Neural cell (in vitro differentiated cells): Measurements from ENCODE around the gene MAN2B2. TPM values are rescaled to one million over a fixed set of nuclear protein-coding genes. Genes with fewer than 3 reads are reported as not detected.

Experiments used
- H2AFZ ChIP-seq: fragments of 200-600, 300-800 bp; sonication (generic), shearing (Covaris generic); 2 replicates; pipeline ENCODE4 v1.6.0; 2014; ENCODE audit warnings: low read depth, mild to moderate bottlenecking, antibody characterized with exemption, low read length, moderate library complexity
- H3F3A ChIP-seq: fragments of 200-600 bp; shearing (Covaris generic); 2 replicates; pipeline ENCODE4 v1.6.1; 2016; ENCODE audit warnings: mild to moderate bottlenecking, moderate library complexity, mixed read lengths, antibody characterized with exemption, low read length; ENCODE audit not compliant: insufficient read depth, poor library complexity, severe bottlenecking
- H3K27ac ChIP-seq: fragments of 200-600, 300-800 bp; sonication (generic), shearing (Covaris generic); 2 replicates; pipeline ENCODE4 v1.5.1; 2014; ENCODE audit warnings: mild to moderate bottlenecking, low read length, moderate library complexity
- H3K27me3 ChIP-seq: fragments of 300-800, 200-600 bp; sonication (generic), shearing (Covaris generic); 2 replicates; pipeline ENCODE4 v1.6.0; 2014; ENCODE audit warnings: mild to moderate bottlenecking, low read depth, low read length, moderate library complexity; ENCODE audit not compliant: insufficient read depth
- H3K36me3 ChIP-seq: fragments of 300-800, 200-600 bp; sonication (generic), shearing (Covaris generic); 2 replicates; pipeline ENCODE4 v1.5.1; 2014; ENCODE audit warnings: mild to moderate bottlenecking, antibody characterized with exemption, low read length, moderate library complexity; ENCODE audit not compliant: insufficient read depth
- H3K4me2 ChIP-seq: fragments of 300-800, 200-600 bp; sonication (generic), shearing (Covaris generic); 2 replicates; pipeline ENCODE4 v1.6.0; 2014; ENCODE audit warnings: mild to moderate bottlenecking, low read length
- H3K4me3 ChIP-seq: fragments of 300-800, 200-600 bp; sonication (generic), shearing (Covaris generic); 2 replicates; pipeline ENCODE4 v1.5.1; 2014; ENCODE audit warnings: mild to moderate bottlenecking, low read length, moderate library complexity
- H3K79me2 ChIP-seq: fragments of 200-600 bp; shearing (Covaris generic); replicated peaks from 2 replicates; pipeline ENCODE4 v1.6.0; 2014; ENCODE audit warnings: mild to moderate bottlenecking, low read length, moderate library complexity; ENCODE audit not compliant: insufficient read depth
- H3K9ac ChIP-seq: fragments of 300-800, 200-600 bp; sonication (generic), shearing (Covaris generic); 2 replicates; pipeline ENCODE4 v1.6.1; 2016; ENCODE audit warnings: mild to moderate bottlenecking, low read length, mixed read lengths
- H3K9me2 ChIP-seq: fragments of 200-600 bp; shearing (Covaris generic); 2 replicates; pipeline ENCODE4 v1.6.1; 2016; ENCODE audit warnings: mild to moderate bottlenecking, low read length, mixed read lengths; ENCODE audit not compliant: insufficient read depth
- H3K9me3 ChIP-seq: fragments of 200-600, 300-800 bp; sonication (generic), shearing (Covaris generic); 2 replicates; pipeline ENCODE4 v1.6.1; 2016; ENCODE audit warnings: mild to moderate bottlenecking, mixed run types, low read length, moderate library complexity, mixed read lengths
- H4K20me1 ChIP-seq: fragments of 200-600 bp; shearing (Covaris generic); 2 replicates; pipeline ENCODE4 v1.6.1; 2016; ENCODE audit warnings: mild to moderate bottlenecking, mixed run types; ENCODE audit not compliant: insufficient read depth
- EP300 ChIP-seq: fragments of 450-650 bp; conservative IDR thresholded peaks from 2 replicates; pipeline ENCODE4 v1.6.1; 2014; ENCODE audit warnings: antibody characterized with exemption, mild to moderate bottlenecking, moderate library complexity; ENCODE audit not compliant: poor library complexity, severe bottlenecking
- EZH2 ChIP-seq: fragments of 200-600, 300-800 bp; shearing (Covaris generic), sonication (generic); IDR thresholded peaks from 2 replicates; pipeline ENCODE4 v1.6.1; 2014; ENCODE audit warnings: antibody characterized with exemption, low read length, borderline replicate concordance, mild to moderate bottlenecking; ENCODE audit not compliant: insufficient read depth, poor library complexity, severe bottlenecking
- MXI1 ChIP-seq: fragments of 450-650 bp; conservative IDR thresholded peaks from 2 replicates; pipeline ENCODE4 v1.6.1; 2014; ENCODE audit warnings: antibody characterized with exemption, mild to moderate bottlenecking; ENCODE audit not compliant: poor library complexity, severe bottlenecking
- POLR2AphosphoS5 ChIP-seq: IDR thresholded peaks from 2 replicates; pipeline ENCODE4 v1.6.1; 2012
- RAD21 ChIP-seq: fragments of 450-650 bp; conservative IDR thresholded peaks from 2 replicates; pipeline ENCODE4 v1.6.1; 2014; ENCODE audit warnings: antibody characterized with exemption, mild to moderate bottlenecking, moderate library complexity
- SMC3 ChIP-seq: fragments of 450-650 bp; conservative IDR thresholded peaks from 2 replicates; pipeline ENCODE4 v1.6.1; 2014; ENCODE audit warnings: antibody characterized with exemption, mild to moderate bottlenecking, moderate library complexity; ENCODE audit not compliant: poor library complexity
- TAF1 ChIP-seq: IDR thresholded peaks from 2 replicates; pipeline ENCODE4 v1.6.1; 2012; ENCODE audit warnings: low read depth
- polyA plus RNA-seq: library from polyadenylated mRNA; depleted of rRNA; stranded (reverse); fragments of >200 nt; gene quantifications from 2 replicates; pipeline ENCODE4 v1.2.3, GENCODE V29; 2014
- TF ChIP-seq, protein P1 (sequence below): fragments of 450-650 bp; IDR thresholded peaks from 2 replicates; pipeline ENCODE4 v1.5.1; 2014; ENCODE audit warnings: antibody characterized with exemption, mild to moderate bottlenecking, moderate library complexity; ENCODE audit not compliant: poor library complexity, severe bottlenecking
- TF ChIP-seq, protein P2 (sequence below): IDR thresholded peaks from 2 replicates; pipeline ENCODE4 v1.6.1; 2012; ENCODE audit warnings: borderline replicate concordance

MAN2B2 gene
- polyA plus RNA-seq, 1 donor from 2014 or later, result 7.5 TPM

DNA sequence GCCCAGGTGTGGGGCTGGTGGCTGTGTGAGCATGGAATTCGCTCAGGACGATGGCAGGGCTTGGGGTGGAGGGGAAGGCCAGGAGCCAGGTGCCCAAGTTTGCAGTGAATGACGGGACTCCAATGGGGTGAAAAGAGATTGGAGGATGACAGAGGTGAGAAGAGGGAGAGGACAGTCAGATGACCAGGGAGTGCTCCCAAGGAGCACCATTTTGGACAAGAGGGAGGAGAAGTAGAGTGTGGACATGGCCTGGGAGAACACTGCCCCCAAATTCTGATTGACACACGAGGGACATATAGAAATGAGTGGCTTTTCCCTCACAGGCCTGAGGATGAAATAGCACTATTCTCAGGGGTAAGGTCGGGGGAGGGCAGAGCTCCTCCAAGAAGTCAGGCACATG lies 72.2 kb downstream of the MAN2B2 start:
- H3K9me2 ChIP-seq, result no peaks in the 10 kb centered on the region
- H3K27ac ChIP-seq, result no peak overlapping the region
- peaks cover 12% of the 10 kb centered on the region for H3K36me3 ChIP-seq
- H3F3A ChIP-seq, result no peaks in the 10 kb centered on the region
- no peak overlapping the region for H3K4me3 ChIP-seq
- no peaks in the 10 kb centered on the region for H3K27me3 ChIP-seq
- H3K4me2 ChIP-seq, result no peak overlapping the region
- H2AFZ ChIP-seq, result no peak overlapping the region
- no peaks in the 10 kb centered on the region for H3K9me3 ChIP-seq
- H3K9ac ChIP-seq, result no peak overlapping the region
- TF ChIP-seq SMC3 (no peak), TAF1 (no peak), POLR2AphosphoS5 (no peak), MXI1 (no peak), RAD21 (no peak), EP300 (no peak), EZH2 (no peak)
- TF ChIP-seq, protein P1, sequence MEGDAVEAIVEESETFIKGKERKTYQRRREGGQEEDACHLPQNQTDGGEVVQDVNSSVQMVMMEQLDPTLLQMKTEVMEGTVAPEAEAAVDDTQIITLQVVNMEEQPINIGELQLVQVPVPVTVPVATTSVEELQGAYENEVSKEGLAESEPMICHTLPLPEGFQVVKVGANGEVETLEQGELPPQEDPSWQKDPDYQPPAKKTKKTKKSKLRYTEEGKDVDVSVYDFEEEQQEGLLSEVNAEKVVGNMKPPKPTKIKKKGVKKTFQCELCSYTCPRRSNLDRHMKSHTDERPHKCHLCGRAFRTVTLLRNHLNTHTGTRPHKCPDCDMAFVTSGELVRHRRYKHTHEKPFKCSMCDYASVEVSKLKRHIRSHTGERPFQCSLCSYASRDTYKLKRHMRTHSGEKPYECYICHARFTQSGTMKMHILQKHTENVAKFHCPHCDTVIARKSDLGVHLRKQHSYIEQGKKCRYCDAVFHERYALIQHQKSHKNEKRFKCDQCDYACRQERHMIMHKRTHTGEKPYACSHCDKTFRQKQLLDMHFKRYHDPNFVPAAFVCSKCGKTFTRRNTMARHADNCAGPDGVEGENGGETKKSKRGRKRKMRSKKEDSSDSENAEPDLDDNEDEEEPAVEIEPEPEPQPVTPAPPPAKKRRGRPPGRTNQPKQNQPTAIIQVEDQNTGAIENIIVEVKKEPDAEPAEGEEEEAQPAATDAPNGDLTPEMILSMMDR, result no peak
- TF ChIP-seq, protein P2, sequence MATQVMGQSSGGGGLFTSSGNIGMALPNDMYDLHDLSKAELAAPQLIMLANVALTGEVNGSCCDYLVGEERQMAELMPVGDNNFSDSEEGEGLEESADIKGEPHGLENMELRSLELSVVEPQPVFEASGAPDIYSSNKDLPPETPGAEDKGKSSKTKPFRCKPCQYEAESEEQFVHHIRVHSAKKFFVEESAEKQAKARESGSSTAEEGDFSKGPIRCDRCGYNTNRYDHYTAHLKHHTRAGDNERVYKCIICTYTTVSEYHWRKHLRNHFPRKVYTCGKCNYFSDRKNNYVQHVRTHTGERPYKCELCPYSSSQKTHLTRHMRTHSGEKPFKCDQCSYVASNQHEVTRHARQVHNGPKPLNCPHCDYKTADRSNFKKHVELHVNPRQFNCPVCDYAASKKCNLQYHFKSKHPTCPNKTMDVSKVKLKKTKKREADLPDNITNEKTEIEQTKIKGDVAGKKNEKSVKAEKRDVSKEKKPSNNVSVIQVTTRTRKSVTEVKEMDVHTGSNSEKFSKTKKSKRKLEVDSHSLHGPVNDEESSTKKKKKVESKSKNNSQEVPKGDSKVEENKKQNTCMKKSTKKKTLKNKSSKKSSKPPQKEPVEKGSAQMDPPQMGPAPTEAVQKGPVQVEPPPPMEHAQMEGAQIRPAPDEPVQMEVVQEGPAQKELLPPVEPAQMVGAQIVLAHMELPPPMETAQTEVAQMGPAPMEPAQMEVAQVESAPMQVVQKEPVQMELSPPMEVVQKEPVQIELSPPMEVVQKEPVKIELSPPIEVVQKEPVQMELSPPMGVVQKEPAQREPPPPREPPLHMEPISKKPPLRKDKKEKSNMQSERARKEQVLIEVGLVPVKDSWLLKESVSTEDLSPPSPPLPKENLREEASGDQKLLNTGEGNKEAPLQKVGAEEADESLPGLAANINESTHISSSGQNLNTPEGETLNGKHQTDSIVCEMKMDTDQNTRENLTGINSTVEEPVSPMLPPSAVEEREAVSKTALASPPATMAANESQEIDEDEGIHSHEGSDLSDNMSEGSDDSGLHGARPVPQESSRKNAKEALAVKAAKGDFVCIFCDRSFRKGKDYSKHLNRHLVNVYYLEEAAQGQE, result no peak
- no peaks in the 10 kb centered on the region for H4K20me1 ChIP-seq
- peaks cover 25% of the 10 kb centered on the region for H3K79me2 ChIP-seq

DNA sequence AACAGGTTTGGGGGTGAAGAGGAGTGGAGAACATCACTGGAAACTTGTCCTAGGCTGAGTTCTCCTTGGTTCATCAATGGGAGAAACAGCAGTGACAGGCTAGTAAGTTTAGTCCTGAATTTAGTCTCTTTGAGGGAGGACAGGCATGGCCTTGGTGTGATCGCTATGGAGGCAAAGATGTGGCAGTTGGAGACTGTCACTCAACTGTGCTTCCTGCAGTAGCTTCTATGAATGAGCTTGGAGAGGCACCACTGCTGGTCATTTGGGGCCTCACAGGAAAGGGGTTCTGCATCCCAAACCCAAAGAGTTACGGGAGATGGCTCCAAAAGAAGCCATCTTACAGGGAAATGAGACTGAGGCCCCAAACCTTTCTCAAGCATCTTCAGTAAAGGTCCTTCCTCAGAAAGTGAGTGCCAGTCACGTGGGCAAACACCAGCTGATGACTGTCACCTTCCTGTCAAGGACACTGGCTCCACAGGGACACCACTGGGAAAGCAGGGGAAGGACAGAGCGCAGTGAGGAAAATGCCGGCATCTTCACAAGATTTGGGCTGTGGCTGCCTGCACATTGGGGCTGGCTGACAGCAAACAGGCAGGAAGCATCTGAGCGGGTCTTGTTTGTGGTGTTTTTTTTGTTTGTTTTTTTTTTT lies 72.7 kb downstream of the MAN2B2 start:
- H3F3A ChIP-seq, result no peaks in the 10 kb centered on the region
- no peak overlapping the region for H3K9ac ChIP-seq
- H3K4me3 ChIP-seq, result no peak overlapping the region
- no peak overlapping the region for H3K4me2 ChIP-seq
- H3K36me3 ChIP-seq, result peaks cover 6% of the 10 kb centered on the region
- TF ChIP-seq MXI1, result no peak
- TF ChIP-seq SMC3, result no peak
- TF ChIP-seq TAF1, result no peak
- no peak for TF ChIP-seq EP300
- no peak for TF ChIP-seq POLR2AphosphoS5
- no peak for TF ChIP-seq EZH2
- no peak for TF ChIP-seq RAD21
- no peaks in the 10 kb centered on the region for H3K9me3 ChIP-seq
- no peaks in the 10 kb centered on the region for H3K9me2 ChIP-seq
- H2AFZ ChIP-seq, result no peak overlapping the region
- peaks cover 20% of the 10 kb centered on the region for H3K79me2 ChIP-seq
- no peaks in the 10 kb centered on the region for H4K20me1 ChIP-seq
- H3K27ac ChIP-seq, result no peak overlapping the region
- H3K27me3 ChIP-seq, result no peaks in the 10 kb centered on the region
